ENCODE data around the gene SH3BP2. TPM values are rescaled to one million over a fixed set of nuclear protein-coding genes. Genes with fewer than 3 reads are reported as not detected.

The SH3BP2 gene
- total RNA-seq, 1 donor from 2014 or later: 150 TPM

DNA sequence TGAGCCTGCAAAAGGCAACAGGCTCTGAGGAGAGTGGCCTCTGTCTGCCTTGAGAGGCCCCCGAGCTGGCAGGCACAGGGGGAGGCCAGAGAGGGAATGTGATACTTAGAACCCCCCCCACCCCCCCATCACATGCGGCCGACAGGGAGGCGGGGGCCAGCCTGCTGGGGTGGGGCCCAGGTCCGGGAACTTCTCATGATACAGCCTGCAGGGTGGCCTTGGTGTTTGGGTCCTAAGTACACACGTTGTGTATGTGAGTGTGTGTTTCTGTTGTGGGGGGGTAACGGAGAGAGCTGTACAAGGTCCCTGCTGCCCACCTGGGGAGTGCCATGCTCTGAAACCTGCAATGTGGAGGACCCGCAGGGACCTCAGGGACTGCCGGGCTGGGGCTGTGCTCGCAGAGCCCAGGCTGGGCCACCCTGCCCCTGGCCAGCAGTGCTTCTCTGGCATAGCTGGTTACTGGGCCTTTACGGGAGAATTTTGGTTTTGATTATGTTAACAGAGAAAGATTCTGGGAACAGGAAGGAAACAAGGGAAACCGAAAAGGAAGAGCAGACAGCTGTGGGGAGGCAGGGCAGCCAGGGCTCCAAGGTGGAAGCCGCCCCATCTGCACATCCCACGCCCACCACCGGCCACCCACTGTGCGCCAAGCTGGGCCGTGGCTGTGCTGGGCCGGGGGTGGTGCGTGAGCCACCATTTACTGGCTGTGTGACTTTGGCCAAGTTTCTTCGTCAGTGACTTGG lies 19.9 kb downstream of the SH3BP2 start:
- Mint-ChIP-seq H3K4me1 (ENCODE audit: unreplicated experiment) (peaks cover 58% of the 10 kb centered on the region), H3K27me3 (ENCODE audit: unreplicated experiment) (peaks cover 12% of the 10 kb centered on the region), H3K4me3 (ENCODE audit: unreplicated experiment) (peak overlapping the region; percentile 90), H3K36me3 (ENCODE audit: low read depth, unreplicated experiment) (peaks cover 21% of the 10 kb centered on the region), H3K9me3 (ENCODE audit: unreplicated experiment) (no peaks in the 10 kb centered on the region), H3K27ac (ENCODE audit: unreplicated experiment) (peak overlapping the region; percentile 65)
- TF ChIP-seq, protein P1, sequence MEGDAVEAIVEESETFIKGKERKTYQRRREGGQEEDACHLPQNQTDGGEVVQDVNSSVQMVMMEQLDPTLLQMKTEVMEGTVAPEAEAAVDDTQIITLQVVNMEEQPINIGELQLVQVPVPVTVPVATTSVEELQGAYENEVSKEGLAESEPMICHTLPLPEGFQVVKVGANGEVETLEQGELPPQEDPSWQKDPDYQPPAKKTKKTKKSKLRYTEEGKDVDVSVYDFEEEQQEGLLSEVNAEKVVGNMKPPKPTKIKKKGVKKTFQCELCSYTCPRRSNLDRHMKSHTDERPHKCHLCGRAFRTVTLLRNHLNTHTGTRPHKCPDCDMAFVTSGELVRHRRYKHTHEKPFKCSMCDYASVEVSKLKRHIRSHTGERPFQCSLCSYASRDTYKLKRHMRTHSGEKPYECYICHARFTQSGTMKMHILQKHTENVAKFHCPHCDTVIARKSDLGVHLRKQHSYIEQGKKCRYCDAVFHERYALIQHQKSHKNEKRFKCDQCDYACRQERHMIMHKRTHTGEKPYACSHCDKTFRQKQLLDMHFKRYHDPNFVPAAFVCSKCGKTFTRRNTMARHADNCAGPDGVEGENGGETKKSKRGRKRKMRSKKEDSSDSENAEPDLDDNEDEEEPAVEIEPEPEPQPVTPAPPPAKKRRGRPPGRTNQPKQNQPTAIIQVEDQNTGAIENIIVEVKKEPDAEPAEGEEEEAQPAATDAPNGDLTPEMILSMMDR (IDR thresholded peaks at IDR 0.05; ENCODE audit: unreplicated experiment): no peak
- DNase-seq (ENCODE audit: low spot score): no peak

DNA sequence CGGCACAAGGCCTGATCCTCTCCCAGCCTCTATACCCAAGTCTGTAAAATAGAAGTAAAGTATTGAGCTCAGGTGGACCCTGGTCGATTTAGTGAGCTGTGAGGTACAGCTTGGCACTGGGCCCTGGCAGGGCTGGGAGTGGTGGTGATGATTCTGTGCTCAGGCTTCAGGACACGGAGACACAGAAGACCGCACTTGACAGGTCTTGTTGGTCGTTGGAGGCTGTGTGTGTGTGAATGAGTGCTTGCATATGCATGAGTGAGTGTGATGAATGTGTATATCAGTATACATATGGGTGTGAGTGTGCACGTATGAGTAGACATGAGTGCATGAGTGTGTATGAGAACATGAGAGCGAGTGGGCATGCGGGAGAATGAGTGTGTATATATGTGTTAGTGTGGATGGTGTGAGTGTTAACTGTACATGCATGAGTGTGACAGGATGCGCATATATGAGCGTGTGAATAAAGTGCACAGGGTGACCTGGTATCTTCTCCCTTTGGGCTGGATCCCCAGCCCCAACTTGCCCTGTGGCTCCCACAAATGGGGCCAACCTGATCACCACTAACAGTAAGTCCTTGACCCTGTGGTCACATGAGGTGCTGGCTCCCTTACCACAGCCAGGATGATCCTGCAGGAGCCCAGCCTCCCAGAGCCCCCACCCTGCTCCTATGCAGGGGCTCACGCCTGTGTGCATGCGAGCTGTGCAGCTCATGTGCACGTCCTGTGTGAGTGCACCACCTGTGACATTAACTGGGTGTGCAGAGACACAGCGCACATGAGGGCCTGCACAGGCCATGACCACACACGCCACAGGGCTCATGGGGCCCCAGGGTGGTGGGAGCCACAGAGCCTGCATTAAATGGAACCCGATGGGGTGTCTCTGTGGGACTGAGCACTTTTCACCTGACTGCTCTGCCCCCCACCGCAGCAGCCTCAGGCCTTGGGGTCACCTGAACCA lies 20.8 kb downstream of the SH3BP2 start:
- TF ChIP-seq, protein P1 (IDR thresholded peaks at IDR 0.05; ENCODE audit: unreplicated experiment): no peak
- Mint-ChIP-seq H3K27me3 (ENCODE audit: unreplicated experiment) (peaks cover 12% of the 10 kb centered on the region), H3K27ac (ENCODE audit: unreplicated experiment) (peak overlapping the region; percentile 65), H3K4me3 (ENCODE audit: unreplicated experiment) (peak overlapping the region; percentile 90), H3K4me1 (ENCODE audit: unreplicated experiment) (peaks cover 58% of the 10 kb centered on the region), H3K9me3 (ENCODE audit: unreplicated experiment) (no peaks in the 10 kb centered on the region), H3K36me3 (ENCODE audit: low read depth, unreplicated experiment) (peaks cover 21% of the 10 kb centered on the region)
- DNase-seq (ENCODE audit: low spot score): no peak

DNA sequence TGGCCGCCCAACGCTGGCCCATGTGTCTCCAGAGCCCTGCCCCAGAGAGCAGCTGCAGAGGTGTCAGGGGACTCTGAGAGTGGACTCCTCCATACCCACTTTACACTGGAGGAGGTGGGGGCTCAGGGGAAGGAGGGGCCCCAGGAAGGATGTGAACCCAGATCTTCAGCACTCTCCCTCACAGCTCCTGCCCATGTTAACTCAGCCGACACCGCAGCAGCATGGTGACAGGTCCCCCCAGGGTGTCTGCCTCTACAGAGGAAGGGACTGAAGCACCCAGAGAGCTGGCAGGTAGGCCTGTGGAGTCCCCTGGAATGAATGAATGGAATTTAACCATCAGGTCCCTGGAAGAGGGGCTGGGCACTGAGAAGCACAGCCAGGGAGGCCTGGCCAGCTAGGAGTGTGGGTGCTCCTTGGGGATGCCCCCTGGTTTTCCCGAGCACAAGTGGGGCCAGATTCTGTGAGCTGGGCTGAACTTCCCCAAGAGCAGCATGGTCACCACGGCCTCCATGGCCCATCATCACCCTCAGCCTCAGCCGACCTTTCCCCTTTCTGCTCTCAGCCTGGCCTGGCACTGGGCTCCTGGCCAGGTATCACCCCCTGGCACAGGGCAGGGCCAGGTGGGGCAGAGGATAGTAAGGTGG lies 21.9 kb downstream of the SH3BP2 start:
- peaks cover 63% of the 10 kb centered on the region for H3K4me1 Mint-ChIP-seq (ENCODE audit: unreplicated experiment)
- no peak for DNase-seq (ENCODE audit: low spot score)
- peaks cover 26% of the 10 kb centered on the region for H3K36me3 Mint-ChIP-seq (ENCODE audit: low read depth, unreplicated experiment)
- TF ChIP-seq, protein P1 (IDR thresholded peaks at IDR 0.05; ENCODE audit: unreplicated experiment): no peak
- no peak overlapping the region for H3K27ac Mint-ChIP-seq (ENCODE audit: unreplicated experiment)
- no peak overlapping the region for H3K4me3 Mint-ChIP-seq (ENCODE audit: unreplicated experiment)
- H3K27me3 Mint-ChIP-seq (ENCODE audit: unreplicated experiment): peaks cover 15% of the 10 kb centered on the region
- no peaks in the 10 kb centered on the region for H3K9me3 Mint-ChIP-seq (ENCODE audit: unreplicated experiment)

DNA sequence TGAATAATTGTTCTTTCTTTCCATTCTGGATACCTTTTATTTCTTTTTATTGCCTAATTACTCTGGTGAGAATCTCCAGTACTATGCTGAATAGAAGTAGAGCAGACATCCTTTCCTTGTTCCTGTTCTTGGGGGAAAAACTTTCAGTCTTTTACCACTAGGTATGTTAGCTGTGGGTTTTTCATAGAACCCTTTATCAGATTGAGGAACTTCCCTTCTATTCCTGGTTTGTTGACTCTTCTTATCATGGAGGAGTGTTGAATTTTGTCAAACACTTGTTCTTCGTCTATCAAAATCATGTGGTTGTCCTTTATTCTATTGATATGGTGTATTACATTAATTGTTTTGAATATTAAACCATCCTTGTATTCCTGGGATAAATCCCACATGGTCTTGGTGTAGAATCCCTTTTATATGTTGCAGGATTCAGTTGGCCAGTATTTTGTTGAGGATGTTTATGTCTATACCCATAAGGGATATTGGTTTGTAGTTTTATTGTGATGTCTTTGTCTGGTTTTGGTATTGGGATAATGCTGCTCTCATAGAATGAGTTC lies 23.6 kb downstream of the SH3BP2 start:
- Mint-ChIP-seq H3K4me3 (ENCODE audit: unreplicated experiment) (peak overlapping the region; percentile 88), H3K4me1 (ENCODE audit: unreplicated experiment) (peaks cover 56% of the 10 kb centered on the region), H3K27ac (ENCODE audit: unreplicated experiment) (peak overlapping the region; percentile 40), H3K27me3 (ENCODE audit: unreplicated experiment) (peaks cover 14% of the 10 kb centered on the region), H3K9me3 (ENCODE audit: unreplicated experiment) (no peaks in the 10 kb centered on the region), H3K36me3 (ENCODE audit: low read depth, unreplicated experiment) (peaks cover 26% of the 10 kb centered on the region)
- no peak for DNase-seq (ENCODE audit: low spot score)
- TF ChIP-seq, protein P1 (IDR thresholded peaks at IDR 0.05; ENCODE audit: unreplicated experiment): no peak
